ENCODE results near the gene WDR86. TPM values are rescaled to one million over a fixed set of nuclear protein-coding genes. Genes with fewer than 3 reads are reported as not detected.

The WDR86 gene
- total RNA-seq, 1 experiment from 2014 or later: 24.4 TPM

- TF ChIP-seq PRDM15 (CRISPR knock-in tag; IDR thresholded peaks at IDR 0.05) (no peak), ESRRA (CRISPR knock-in tag; IDR thresholded peaks at IDR 0.05; ENCODE audit: borderline replicate concordance) (no peak), ZNF121 (CRISPR knock-in tag; IDR thresholded peaks at IDR 0.05) (no peak), ETV6 (CRISPR knock-in tag; IDR thresholded peaks at IDR 0.05) (no peak), SMAD3 (CRISPR knock-in tag; IDR thresholded peaks at IDR 0.05; ENCODE audit: borderline replicate concordance) (no peak), IRF1 (CRISPR knock-in tag; IDR thresholded peaks at IDR 0.05) (no peak), PRRX2 (CRISPR knock-in tag; IDR thresholded peaks at IDR 0.05) (no peak), EMX1 (CRISPR knock-in tag; IDR thresholded peaks at IDR 0.05) (no peak), ZNF317 (CRISPR knock-in tag; IDR thresholded peaks at IDR 0.05; ENCODE audit: borderline replicate concordance, low read depth) (no peak)
Observed at GRCh38 chr7:151455690-151456089, 45.9 kb upstream of the WDR86 start (continued).

GRCh38 chr7:151454932-151455530 lies 45.2 kb upstream of the WDR86 start:
- H3K27ac Mint-ChIP-seq: peak overlapping the region; percentile 34; the same call in 1 of the 2 replicates
- H3K4me1 Mint-ChIP-seq: peaks cover 66% of the 10 kb centered on the region

GRCh38 chr7:151454305-151454704 lies 44.5 kb upstream of the WDR86 start:
- Mint-ChIP-seq H3K4me3 (no peak overlapping the region), H3K9me3 (peaks cover 12% of the 10 kb centered on the region), H3K27me3 (ENCODE audit: low read depth) (peaks cover 8% of the 10 kb centered on the region), H3K36me3 (peaks cover 12% of the 10 kb centered on the region), H3K27ac (peak overlapping the region; percentile 34; the same call in 1 of the 2 replicates), H3K4me1 (peaks cover 63% of the 10 kb centered on the region)
- DNase-seq (ENCODE audit: low spot score): no peak
- ChIA-PET CTCF (interaction anchor here (0.6 to 2.7 kb wide), 2 partner anchors 86 to 621 kb away, joined by 3 to 7 read pairs; no protein-coding TSS in a partner anchor), POLR2A (interaction anchor here (0.6 kb wide), 1 partner anchor 216 kb away, joined by 5 read pairs; no protein-coding TSS in a partner anchor)
- ATAC-seq: no peak
- TF ChIP-seq ATF2 (CRISPR knock-in tag; IDR thresholded peaks at IDR 0.05; ENCODE audit: borderline replicate concordance, low read depth) (no peak), ZNF512 (CRISPR knock-in tag; IDR thresholded peaks at IDR 0.05; ENCODE audit: borderline replicate concordance) (no peak), SMAD4 (CRISPR knock-in tag; IDR thresholded peaks at IDR 0.05) (no peak), ZNF232 (CRISPR knock-in tag; IDR thresholded peaks at IDR 0.05) (no peak), ZBTB43 (CRISPR knock-in tag; IDR thresholded peaks at IDR 0.05) (no peak), FOXJ3 (CRISPR knock-in tag; IDR thresholded peaks at IDR 0.05; ENCODE audit: borderline replicate concordance) (no peak), TEAD1 (CRISPR knock-in tag; IDR thresholded peaks at IDR 0.05) (no peak)

More at GRCh38 chr7:151454932-151455530, 45.2 kb upstream of the WDR86 start:
- Mint-ChIP-seq H3K36me3 (peaks cover 16% of the 10 kb centered on the region), H3K27me3 (ENCODE audit: low read depth) (peaks cover 8% of the 10 kb centered on the region), H3K9me3 (peaks cover 12% of the 10 kb centered on the region), H3K4me3 (no peak overlapping the region)
- no peak for ATAC-seq
- POLR2A ChIA-PET: interaction anchor here (0.6 kb wide), 1 partner anchor 216 kb away, joined by 5 read pairs; no protein-coding TSS in a partner anchor
- TF ChIP-seq FOXK1 (CRISPR knock-in tag; IDR thresholded peaks at IDR 0.05) (no peak), E2F4 (CRISPR knock-in tag; IDR thresholded peaks at IDR 0.05; ENCODE audit: borderline replicate concordance, low read depth) (no peak), ESRRA (CRISPR knock-in tag; IDR thresholded peaks at IDR 0.05; ENCODE audit: borderline replicate concordance) (0 out of 2 replicates have a peak, but pooled peaks have one; percentile 72), ZNF232 (CRISPR knock-in tag; IDR thresholded peaks at IDR 0.05) (no peak), ERG (CRISPR knock-in tag; IDR thresholded peaks at IDR 0.05) (no peak)
- DNase-seq (ENCODE audit: low spot score): no peak
- CTCF ChIA-PET: no interaction called here
